B cell (primary cell): Measurements from ENCODE around the gene SLC39A2. TPM values are rescaled to one million over a fixed set of nuclear protein-coding genes. Genes with fewer than 3 reads are reported as not detected.
"Not testable (repeated sequence)": the region's sequence is repeated elsewhere in the genome, so short reads cannot be mapped to it uniquely, and the experiment has no call there.

ENCODE experiments used
- ATAC-seq: fragments of 200-7000 bp; cut with Tn5 transposase; one replicate; pipeline ENCODE4 v1.10.0; 2021; ENCODE audit warnings: low read depth, mild to moderate bottlenecking, moderate number of reproducible peaks, moderate library complexity
- CTCF ChIA-PET: fragments of 350-600 bp; sonication (Branson Sonifier 250); formaldehyde crosslinking; loops from one replicate; lab custom pipeline; 2021; ENCODE audit warnings: antibody characterized with exemption, inconsistent platforms; lab: Charles Lee
- POLR2A ChIA-PET: fragments of 350-600 bp; sonication (Branson Sonifier 250); formaldehyde crosslinking; loops from one replicate; lab custom pipeline; 2021; ENCODE audit warnings: antibody characterized with exemption; lab: Charles Lee
- DNase-seq: peaks from one replicate; pipeline ENCODE4 v3.0.0; 2013
- H2AFZ ChIP-seq: 2 replicates; pipeline ENCODE4 v1.6.1; 2012; ENCODE audit warnings: mild to moderate bottlenecking, low read depth, low read length; ENCODE audit not compliant: insufficient read depth, poor library complexity, severe bottlenecking
- H3K27ac ChIP-seq, 2 donors: 1 replicate in 1 of 2; 2 replicates in 1 of 2; pipeline ENCODE4 v1.5.1; 2012 to 2013; ENCODE audit warnings: low read length in 2 of 2, mild to moderate bottlenecking in 2 of 2, moderate library complexity in 1 of 2
- H3K27me3 ChIP-seq, 4 experiments: fragments of 200-600 bp in 1 of 4; sonication (generic) in 1 of 4; replicated peaks in 1 of 4; 1 replicate in 2 of 4; 2 replicates in 2 of 4; pipeline versions ENCODE4 v1.6.1 to v1.7.0; 2013 to 2016; ENCODE audit warnings: low read length in 3 of 4, mild to moderate bottlenecking in 2 of 4, mixed read lengths in 1 of 4, moderate library complexity in 1 of 4; ENCODE audit not compliant: insufficient read depth in 4 of 4, control insufficient read depth in 3 of 4; ENCODE audit errors: control extremely low read depth in 1 of 4
- H3K36me3 ChIP-seq, 2 experiments: replicated peaks in 1 of 2; 1 replicate in 1 of 2; 2 replicates in 1 of 2; pipeline versions ENCODE4 v1.6.1 to v1.7.1; 2013; ENCODE audit warnings: low read length in 1 of 2; ENCODE audit not compliant: insufficient read depth in 2 of 2, control insufficient read depth in 1 of 2; ENCODE audit errors: control extremely low read depth in 1 of 2, extremely low read depth in 1 of 2
- H3K4me1 ChIP-seq, 2 donors: fragments of 200-600 bp in 1 of 2; sonication (generic) in 1 of 2; 1 replicate in 1 of 2; 2 replicates in 1 of 2; pipeline versions ENCODE4 v1.5.1 to v1.6.1; 2013 to 2017; ENCODE audit warnings: low read length in 2 of 2; ENCODE audit not compliant: control insufficient read depth in 2 of 2, insufficient read depth in 2 of 2
- H3K4me2 ChIP-seq: replicated peaks from 2 replicates; pipeline ENCODE3; 2012; ENCODE audit warnings: mild to moderate bottlenecking, low read depth, low read length; ENCODE audit not compliant: poor library complexity, severe bottlenecking
- H3K4me3 ChIP-seq, 5 experiments: fragments of 200-600 bp in 1 of 5; sonication (generic) in 1 of 5; 1 replicate in 3 of 5; 2 replicates in 2 of 5; pipeline versions ENCODE4 v1.5.1 to v1.7.0; 2011 to 2016; ENCODE audit warnings: low read length in 4 of 5, mild to moderate bottlenecking in 4 of 5, low read depth in 2 of 5, control low read depth in 1 of 5, moderate library complexity in 1 of 5; ENCODE audit not compliant: insufficient read depth in 1 of 5; ENCODE audit errors: control extremely low read depth in 1 of 5, extremely low read depth in 1 of 5
- H3K79me2 ChIP-seq: fragments of 200-600 bp; sonication (generic); one replicate; pipeline ENCODE4 v1.6.0; 2016; ENCODE audit warnings: low read length; ENCODE audit not compliant: control insufficient read depth, insufficient read depth
- H3K9ac ChIP-seq: fragments of 200-600 bp; sonication (generic); 2 replicates; pipeline ENCODE4 v1.6.1; 2017; ENCODE audit warnings: mild to moderate bottlenecking, low read length, moderate library complexity
- H3K9me3 ChIP-seq, 3 donors: one replicate each; pipeline versions ENCODE4 v1.6.1 to v1.7.1; 2013; ENCODE audit warnings: low read length in 2 of 3; ENCODE audit not compliant: control insufficient read depth in 2 of 3, insufficient read depth in 1 of 3; ENCODE audit errors: control extremely low read depth in 1 of 3
- H4K20me1 ChIP-seq: 2 replicates; pipeline ENCODE4 v1.6.0; 2012; ENCODE audit warnings: mild to moderate bottlenecking, low read length; ENCODE audit not compliant: insufficient read depth, control insufficient read depth, poor library complexity, severe bottlenecking
- H3K27ac Mint-ChIP-seq: one replicate; pipeline ENCODE4 v1.8.0; 2021; ENCODE audit warnings: mixed read lengths
- H3K27me3 Mint-ChIP-seq: one replicate; pipeline ENCODE4 v1.8.0; 2021; ENCODE audit warnings: mixed read lengths
- H3K4me1 Mint-ChIP-seq: one replicate; pipeline ENCODE4 v1.8.0; 2021; ENCODE audit warnings: mixed read lengths
- H3K4me3 Mint-ChIP-seq: one replicate; pipeline ENCODE4 v1.8.0; 2021; ENCODE audit warnings: mixed read lengths
- H3K9me3 Mint-ChIP-seq: one replicate; pipeline ENCODE4 v1.8.0; 2022; ENCODE audit warnings: mixed read lengths; ENCODE audit not compliant: insufficient read depth
- EZH2 ChIP-seq: IDR thresholded peaks from 2 replicates; pipeline ENCODE4 v1.6.1; 2012; ENCODE audit warnings: borderline replicate concordance, low read depth, mild to moderate bottlenecking, moderate library complexity, low read length; ENCODE audit not compliant: insufficient read depth, poor library complexity, severe bottlenecking
- WGBS: methylation state at CpG from one replicate; pipeline ENCODE4 v1.1.5; 2013; ENCODE audit warnings: missing lambda C conversion rate; ENCODE audit not compliant: insufficient coverage; 5-methylcytosine and 5-hydroxymethylcytosine counted together
- intact Hi-C: fragments of 100-400 bp; cut with micrococcal nuclease; formaldehyde crosslinking; loops from one replicate; pipeline ENCODE4 v1.10.0; 2022
- polyA plus RNA-seq: library from polyadenylated mRNA; depleted of rRNA; stranded (reverse); fragments of >200 nt; gene quantifications from 2 replicates; pipeline ENCODE4 v1.2.3, GENCODE V29; 2012
- total RNA-seq, 2 donors: library from RNA; stranded (reverse); fragments of 120-200 nt in 1 of 2; gene quantifications; 1 replicate in 1 of 2; 2 replicates in 1 of 2; pipeline versions ENCODE4 v1.2.3 to v1.2.4, GENCODE V29; 2013 to 2022
- TF ChIP-seq, protein P1 (sequence below): fragments of 200-600 bp; IDR thresholded peaks from one replicate; pipeline ENCODE4 v1.8.0; 2022; ENCODE audit warnings: antibody characterized with exemption, mild to moderate bottlenecking

The SLC39A2 gene
- total and polyA plus RNA-seq, 2 donors (not counting 1 experiment from before 2014, with no cell fraction given), result 0.07 to 0.25 TPM

DNA sequence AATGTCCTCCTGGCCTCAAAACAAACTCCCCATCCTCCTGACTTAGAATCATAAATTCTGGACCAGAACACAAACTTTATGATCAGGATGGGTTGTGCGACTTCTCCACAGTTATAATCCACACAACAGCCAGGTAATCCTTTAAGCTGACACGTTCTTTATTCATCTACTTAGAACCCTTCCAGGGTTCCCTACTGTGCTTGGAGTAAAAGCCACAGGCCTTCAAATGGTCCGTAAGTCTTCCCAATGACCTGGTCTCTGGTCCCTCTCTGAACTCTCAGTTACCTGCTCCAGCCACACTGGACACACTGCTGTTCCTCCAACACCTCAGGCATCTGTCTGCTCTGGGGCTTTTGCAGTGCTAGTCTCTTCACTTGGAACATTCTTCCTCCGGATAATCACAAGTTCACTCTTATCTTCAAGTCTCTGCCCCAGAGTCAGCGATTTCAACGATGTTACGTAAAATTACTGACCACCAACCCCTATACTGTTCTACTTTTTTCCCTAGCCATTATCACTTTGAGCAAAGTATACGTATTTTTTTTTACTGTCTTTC, 41.4 kb downstream of the SLC39A2 start:
- no peak overlapping the region for H2AFZ ChIP-seq
- 85% methylated on average over 7 of the region's 8 CpGs for WGBS

DNA sequence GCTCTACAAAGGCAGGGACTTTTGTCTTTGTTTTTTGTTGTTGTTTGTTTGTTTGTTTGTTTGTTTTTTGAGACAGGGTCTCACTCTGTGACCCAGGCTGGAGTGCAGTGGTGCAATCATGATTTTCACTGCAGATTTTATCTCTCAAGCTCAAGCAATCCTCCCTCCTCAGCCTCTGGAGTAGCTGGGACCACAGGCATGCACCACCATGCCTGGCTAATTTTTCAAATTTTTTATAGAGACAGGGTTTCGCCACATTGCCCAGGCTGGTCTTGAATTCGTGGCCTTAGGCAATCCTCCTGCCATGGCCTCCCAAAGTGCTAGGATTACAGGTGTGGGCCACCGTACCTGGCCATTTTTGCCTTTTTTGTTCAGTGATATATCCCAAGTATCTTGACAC, 41.8 kb downstream of the SLC39A2 start:
- H3K27me3 Mint-ChIP-seq, result peaks cover 53% of the 10 kb centered on the region
- intact Hi-C loops, result loop anchor here (1.0 kb wide), 1 partner anchor 27 kb away; no protein-coding TSS in a partner anchor
- DNase-seq, H3K79me2 ChIP-seq, H3K9me3 Mint-ChIP-seq, H3K9me3 ChIP-seq, H3K4me1 Mint-ChIP-seq, H4K20me1 ChIP-seq, ATAC-seq, H3K4me1 ChIP-seq, H3K4me3 Mint-ChIP-seq, H2AFZ ChIP-seq, H3K9ac ChIP-seq, H3K4me2 ChIP-seq, H3K27ac ChIP-seq, H3K4me3 ChIP-seq, H3K36me3 ChIP-seq, H3K27me3 ChIP-seq, POLR2A ChIA-PET, H3K27ac Mint-ChIP-seq: not testable (repeated sequence)
- 93% methylated on average over 3 of the region's 3 CpGs for WGBS
- CTCF ChIA-PET, result interaction anchor here (1.0 to 7.2 kb wide), 10 partner anchors 9 to 80 kb away, joined by 3 to 305 read pairs (median 9); partner anchors contain the start of gene NDRG2

More for the DNA sequence above, 41.4 kb downstream of the SLC39A2 start:
- H3K4me3 ChIP-seq, result no peak overlapping the region
- H3K4me1 ChIP-seq, result no peaks in the 10 kb centered on the region
- no peak for TF ChIP-seq EZH2
- TF ChIP-seq, protein P1, sequence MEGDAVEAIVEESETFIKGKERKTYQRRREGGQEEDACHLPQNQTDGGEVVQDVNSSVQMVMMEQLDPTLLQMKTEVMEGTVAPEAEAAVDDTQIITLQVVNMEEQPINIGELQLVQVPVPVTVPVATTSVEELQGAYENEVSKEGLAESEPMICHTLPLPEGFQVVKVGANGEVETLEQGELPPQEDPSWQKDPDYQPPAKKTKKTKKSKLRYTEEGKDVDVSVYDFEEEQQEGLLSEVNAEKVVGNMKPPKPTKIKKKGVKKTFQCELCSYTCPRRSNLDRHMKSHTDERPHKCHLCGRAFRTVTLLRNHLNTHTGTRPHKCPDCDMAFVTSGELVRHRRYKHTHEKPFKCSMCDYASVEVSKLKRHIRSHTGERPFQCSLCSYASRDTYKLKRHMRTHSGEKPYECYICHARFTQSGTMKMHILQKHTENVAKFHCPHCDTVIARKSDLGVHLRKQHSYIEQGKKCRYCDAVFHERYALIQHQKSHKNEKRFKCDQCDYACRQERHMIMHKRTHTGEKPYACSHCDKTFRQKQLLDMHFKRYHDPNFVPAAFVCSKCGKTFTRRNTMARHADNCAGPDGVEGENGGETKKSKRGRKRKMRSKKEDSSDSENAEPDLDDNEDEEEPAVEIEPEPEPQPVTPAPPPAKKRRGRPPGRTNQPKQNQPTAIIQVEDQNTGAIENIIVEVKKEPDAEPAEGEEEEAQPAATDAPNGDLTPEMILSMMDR, result peak; percentile 9
- H3K27ac ChIP-seq, result no peak overlapping the region
- H3K36me3 ChIP-seq, result no peaks in the 10 kb centered on the region
- H3K9me3 ChIP-seq, result no peaks in the 10 kb centered on the region
- no peak overlapping the region for H3K9ac ChIP-seq
- Mint-ChIP-seq H3K9me3 (no peaks in the 10 kb centered on the region), H3K27ac (no peak overlapping the region), H3K4me3 (no peak overlapping the region), H3K27me3 (peaks cover 50% of the 10 kb centered on the region), H3K4me1 (no peaks in the 10 kb centered on the region)
- intact Hi-C loops, result loop anchor here (1.0 kb wide), 1 partner anchor 26 kb away; no protein-coding TSS in a partner anchor
- no peaks in the 10 kb centered on the region for H3K27me3 ChIP-seq
- no peaks in the 10 kb centered on the region for H4K20me1 ChIP-seq
- no peaks in the 10 kb centered on the region for H3K79me2 ChIP-seq
- ChIA-PET POLR2A (interaction anchor here (0.8 kb wide), 1 partner anchor 25 kb away, joined by 3 read pairs; no protein-coding TSS in a partner anchor), CTCF (interaction anchor here (0.9 to 7.2 kb wide), 16 partner anchors 8 to 80 kb away, joined by 3 to 305 read pairs (median 5); partner anchors contain the start of gene NDRG2)
- ATAC-seq (no peak), DNase-seq (no peak)
- H3K4me2 ChIP-seq, result no peak overlapping the region
